ENCODE measurements around the gene PTPRD.

The PTPRD gene

GRCh38 chr9:8686516-8686915, 1926.3 kb downstream of the PTPRD start:
- TF ChIP-seq, protein P1, sequence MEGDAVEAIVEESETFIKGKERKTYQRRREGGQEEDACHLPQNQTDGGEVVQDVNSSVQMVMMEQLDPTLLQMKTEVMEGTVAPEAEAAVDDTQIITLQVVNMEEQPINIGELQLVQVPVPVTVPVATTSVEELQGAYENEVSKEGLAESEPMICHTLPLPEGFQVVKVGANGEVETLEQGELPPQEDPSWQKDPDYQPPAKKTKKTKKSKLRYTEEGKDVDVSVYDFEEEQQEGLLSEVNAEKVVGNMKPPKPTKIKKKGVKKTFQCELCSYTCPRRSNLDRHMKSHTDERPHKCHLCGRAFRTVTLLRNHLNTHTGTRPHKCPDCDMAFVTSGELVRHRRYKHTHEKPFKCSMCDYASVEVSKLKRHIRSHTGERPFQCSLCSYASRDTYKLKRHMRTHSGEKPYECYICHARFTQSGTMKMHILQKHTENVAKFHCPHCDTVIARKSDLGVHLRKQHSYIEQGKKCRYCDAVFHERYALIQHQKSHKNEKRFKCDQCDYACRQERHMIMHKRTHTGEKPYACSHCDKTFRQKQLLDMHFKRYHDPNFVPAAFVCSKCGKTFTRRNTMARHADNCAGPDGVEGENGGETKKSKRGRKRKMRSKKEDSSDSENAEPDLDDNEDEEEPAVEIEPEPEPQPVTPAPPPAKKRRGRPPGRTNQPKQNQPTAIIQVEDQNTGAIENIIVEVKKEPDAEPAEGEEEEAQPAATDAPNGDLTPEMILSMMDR (IDR thresholded peaks at IDR 0.05; ENCODE audit: low read depth, low read length, missing control alignments) = no peak
- H3K4me3 ChIP-seq (ENCODE audit: low read depth, low read length) = no peak overlapping the region
- in situ Hi-C loops (cut with HindIII; ENCODE audit: low sequenced_read_pairs) = no loop called here
- DNase-seq (ENCODE audit: low read depth) = no peak

DNA sequence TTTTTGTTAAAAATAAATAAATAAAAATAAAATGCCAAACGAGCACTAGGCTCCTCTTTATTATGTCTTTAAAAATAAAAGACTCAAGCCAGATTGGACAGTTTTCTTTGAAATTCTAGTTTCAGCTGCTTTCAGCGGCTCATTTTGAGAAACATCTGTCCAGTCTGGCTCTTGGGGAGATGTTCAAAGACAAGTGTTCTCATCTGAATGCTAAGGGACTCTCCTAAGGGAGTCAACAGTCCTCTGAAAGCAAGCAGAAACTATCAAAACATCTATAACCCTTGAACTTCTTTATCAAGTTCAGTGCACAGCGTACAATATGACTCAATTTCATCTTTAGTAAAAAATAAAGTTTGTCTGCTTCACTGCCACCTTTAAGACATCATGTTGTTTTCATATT, 1927.0 kb downstream of the PTPRD start:
- TF ChIP-seq, protein P1 (IDR thresholded peaks at IDR 0.05; ENCODE audit: low read depth, low read length, missing control alignments) = no peak
- in situ Hi-C loops (cut with HindIII; ENCODE audit: low sequenced_read_pairs) = no loop called here
- no peak overlapping the region for H3K4me3 ChIP-seq (ENCODE audit: low read depth, low read length)
- no peak for DNase-seq (ENCODE audit: low read depth)

GRCh38 chr9:8684978-8685708, 1927.7 kb downstream of the PTPRD start:
- in situ Hi-C loops (cut with HindIII; ENCODE audit: low sequenced_read_pairs) = no loop called here

DNA sequence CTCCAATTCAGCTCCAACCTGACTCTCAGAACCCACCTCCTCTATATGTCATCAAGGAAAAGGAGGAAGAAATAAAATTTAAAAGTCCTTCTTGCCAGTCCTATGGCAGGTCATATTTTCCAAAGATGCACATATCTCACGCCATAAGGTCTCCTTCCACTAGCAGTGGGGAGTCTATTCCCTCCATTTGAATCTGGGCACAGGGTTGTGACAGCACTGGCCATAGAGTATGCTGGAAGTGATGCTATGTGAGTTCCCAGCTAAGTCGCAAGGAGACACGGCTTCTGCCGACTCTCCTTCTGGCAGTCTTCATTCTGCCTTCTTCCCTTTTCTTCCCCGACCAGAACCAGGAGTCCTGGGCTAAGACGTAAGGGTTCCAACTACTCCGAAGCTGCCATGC, 1929.3 kb downstream of the PTPRD start:
- in situ Hi-C loops (cut with HindIII; ENCODE audit: low sequenced_read_pairs) = no loop called here
- TF ChIP-seq, protein P1 (IDR thresholded peaks at IDR 0.05; ENCODE audit: low read depth, low read length, missing control alignments) = no peak
- no peak for DNase-seq (ENCODE audit: low read depth)
- H3K4me3 ChIP-seq (ENCODE audit: low read depth, low read length) = no peak overlapping the region

More at GRCh38 chr9:8684978-8685708, 1927.7 kb downstream of the PTPRD start:
- TF ChIP-seq, protein P1 (IDR thresholded peaks at IDR 0.05; ENCODE audit: low read depth, low read length, missing control alignments) = no peak
- no peak overlapping the region for H3K4me3 ChIP-seq (ENCODE audit: low read depth, low read length)
- DNase-seq (ENCODE audit: low read depth) = peak; percentile 22

- in situ Hi-C loops (cut with HindIII; ENCODE audit: low sequenced_read_pairs) = no loop called here
Measured at GRCh38 chr9:8680658-8681057, 1932.1 kb downstream of the PTPRD start.

GRCh38 chr9:8680157-8680556, 1932.6 kb downstream of the PTPRD start:
- H3K4me3 ChIP-seq (ENCODE audit: low read depth, low read length) = no peak overlapping the region
- DNase-seq (ENCODE audit: low read depth) = no peak
- in situ Hi-C loops (cut with HindIII; ENCODE audit: low sequenced_read_pairs) = no loop called here
- TF ChIP-seq, protein P1 (IDR thresholded peaks at IDR 0.05; ENCODE audit: low read depth, low read length, missing control alignments) = no peak

More at GRCh38 chr9:8680658-8681057, 1932.1 kb downstream of the PTPRD start:
- no peak overlapping the region for H3K4me3 ChIP-seq (ENCODE audit: low read depth, low read length)
- TF ChIP-seq, protein P1 (IDR thresholded peaks at IDR 0.05; ENCODE audit: low read depth, low read length, missing control alignments) = no peak
- DNase-seq (ENCODE audit: low read depth) = no peak
